ENCODE results near the gene PLCB4.
"Not testable (repeated sequence)": the region's sequence is repeated elsewhere in the genome, so short reads cannot be mapped to it uniquely, and the experiment has no call there.

The PLCB4 gene

GRCh38 chr20:9150679-9151078 is 81.8 kb downstream of the PLCB4 start:
- Histone ChIP-seq H3K9me3 (ENCODE audit: control insufficient read depth, insufficient read depth, low read depth, low read length) (no peaks in the 10 kb centered on the region), H3K36me3 (ENCODE audit: control insufficient read depth in 2 of 2, insufficient read depth in 1 of 2, low read length in 2 of 2) (no peaks in the 10 kb centered on the region), H3K27ac (ENCODE audit: extremely low read depth, low read depth, low read length) (no peak overlapping the region), H3K4me1 (ENCODE audit: control insufficient read depth, insufficient read depth, low read length) (no peaks in the 10 kb centered on the region), H3K4me3 (ENCODE audit: low read depth, low read length) (no peak overlapping the region)
- no peak for TF ChIP-seq HOXA7 (CRISPR knock-in tag; IDR thresholded peaks at IDR 0.05; ENCODE audit: borderline replicate concordance)
- no peak for TF ChIP-seq ZNF544 (tag by site-specific recombination; IDR thresholded peaks at IDR 0.05)
- POLR2A ChIA-PET, result no interaction called here
- CTCF ChIA-PET, result no interaction called here

- H3K36me3 ChIP-seq (ENCODE audit: control insufficient read depth in 2 of 2, insufficient read depth in 1 of 2, low read length in 2 of 2); CTCF ChIA-PET; H3K27ac ChIP-seq (ENCODE audit: extremely low read depth, low read depth, low read length); POLR2A ChIA-PET; H3K4me1 ChIP-seq (ENCODE audit: control insufficient read depth, insufficient read depth, low read length); H3K9me3 ChIP-seq (ENCODE audit: control insufficient read depth, insufficient read depth, low read depth, low read length); H3K4me3 ChIP-seq (ENCODE audit: low read depth, low read length): not testable (repeated sequence)
- TF ChIP-seq ZNF585B (tag by site-specific recombination; IDR thresholded peaks at IDR 0.05) (peak; percentile 82), SETDB1 (IDR thresholded peaks at IDR 0.05; ENCODE audit: insufficient read length, low read length) (peak; percentile 54)
Observed at GRCh38 chr20:9152139-9152538, 83.3 kb downstream of the PLCB4 start.

- peak; percentile 93 for TF ChIP-seq PRDM1 (tag by site-specific recombination; IDR thresholded peaks at IDR 0.05)
- TF ChIP-seq ZNF366 (tag by site-specific recombination; conservative IDR thresholded peaks at IDR 0.05), result peak; percentile 91
- no peak for TF ChIP-seq ZNF707 (tag by site-specific recombination; IDR thresholded peaks at IDR 0.05)
- H3K4me3 ChIP-seq (ENCODE audit: low read depth, low read length), result no peak overlapping the region
- no peak overlapping the region for H3K27ac ChIP-seq (ENCODE audit: extremely low read depth, low read depth, low read length)
- ChIA-PET CTCF (interaction anchor here (0.9 kb wide), 1 partner anchor 301 kb away, joined by 3 read pairs; no protein-coding TSS in a partner anchor), POLR2A (no interaction called here)
- no peaks in the 10 kb centered on the region for H3K4me1 ChIP-seq (ENCODE audit: control insufficient read depth, insufficient read depth, low read length)
- H3K9me3 ChIP-seq (ENCODE audit: control insufficient read depth, insufficient read depth, low read depth, low read length), result no peaks in the 10 kb centered on the region
- no peaks in the 10 kb centered on the region for H3K36me3 ChIP-seq (ENCODE audit: control insufficient read depth in 2 of 2, insufficient read depth in 1 of 2, low read length in 2 of 2)
Observed at GRCh38 chr20:9154464-9155024, 85.7 kb downstream of the PLCB4 start.

GRCh38 chr20:9156529-9157280 is 87.8 kb downstream of the PLCB4 start:
- Histone ChIP-seq H3K4me1 (ENCODE audit: control insufficient read depth, insufficient read depth, low read length) (peaks cover 4% of the 10 kb centered on the region; the same call in 1 of the 2 replicates), H3K36me3 (ENCODE audit: control insufficient read depth in 2 of 2, insufficient read depth in 1 of 2, low read length in 2 of 2) (no peaks in the 10 kb centered on the region), H3K9me3 (ENCODE audit: control insufficient read depth, insufficient read depth, low read depth, low read length) (no peaks in the 10 kb centered on the region), H3K27ac (ENCODE audit: extremely low read depth, low read depth, low read length) (no peak overlapping the region), H3K4me3 (ENCODE audit: low read depth, low read length) (no peak overlapping the region)
- ChIA-PET POLR2A (interaction anchor here (0.8 kb wide), 1 partner anchor 303 kb away, joined by 3 read pairs; no protein-coding TSS in a partner anchor), CTCF (no interaction called here)
- TF ChIP-seq ZNF670 (tag by site-specific recombination; IDR thresholded peaks at IDR 0.05; ENCODE audit: low read depth) (no peak), GLIS2 (tag by site-specific recombination; IDR thresholded peaks at IDR 0.05) (no peak), ZNF335 (tag by site-specific recombination; conservative IDR thresholded peaks at IDR 0.05) (no peak), SP3 (tag by site-specific recombination; IDR thresholded peaks at IDR 0.05) (no peak), ZNF23 (tag by site-specific recombination; IDR thresholded peaks at IDR 0.05; ENCODE audit: borderline replicate concordance) (no peak), SP2 (tag by site-specific recombination; IDR thresholded peaks at IDR 0.05) (no peak), SCRT2 (tag by site-specific recombination; IDR thresholded peaks at IDR 0.05) (no peak), ZBTB49 (tag by site-specific recombination; IDR thresholded peaks at IDR 0.05; ENCODE audit: low read depth) (no peak), ZNF112 (tag by site-specific recombination; IDR thresholded peaks at IDR 0.05) (no peak), ZNF16 (tag by site-specific recombination; IDR thresholded peaks at IDR 0.05; ENCODE audit: low read depth) (no peak), ZNF792 (tag by site-specific recombination; IDR thresholded peaks at IDR 0.05) (no peak), ATF2 (tag by site-specific recombination; IDR thresholded peaks at IDR 0.05; ENCODE audit: low read depth) (no peak), ZNF404 (tag by site-specific recombination; IDR thresholded peaks at IDR 0.05) (no peak), ZBTB44 (tag by site-specific recombination; IDR thresholded peaks at IDR 0.05) (no peak), SCRT1 (tag by site-specific recombination; IDR thresholded peaks at IDR 0.05; ENCODE audit: borderline replicate concordance) (no peak)

All from HEK293 (cell line).